ENCODE results near the gene ERI3. TPM values are rescaled to one million over a fixed set of nuclear protein-coding genes. Genes with fewer than 3 reads are reported as not detected.

ERI3 gene
- total RNA-seq, 2 experiments from 2014 or later: 35.7 to 37.0 TPM

GRCh38 chr1:44290250-44291094 is 64.6 kb downstream of the ERI3 start:
- ChIA-PET CTCF (no interaction called here), POLR2A (no interaction called here)
- DNase-seq: no peak
- Mint-ChIP-seq H3K27me3 (no peaks in the 10 kb centered on the region), H3K4me3 (no peak overlapping the region), H3K36me3 (peaks cover 15% of the 10 kb centered on the region), H3K9me3 (no peaks in the 10 kb centered on the region), H3K4me1 (ENCODE audit: low read depth) (no peaks in the 10 kb centered on the region), H3K27ac (no peak overlapping the region)
- intact Hi-C loops (cut with micrococcal nuclease): no loop called here

- intact Hi-C loops (cut with micrococcal nuclease): no loop called here
- ChIA-PET CTCF (no interaction called here), POLR2A (no interaction called here)
- H3K27ac Mint-ChIP-seq: no peak overlapping the region
- DNase-seq: no peak
- H3K27me3 Mint-ChIP-seq: no peaks in the 10 kb centered on the region
- H3K4me3 Mint-ChIP-seq: no peak overlapping the region
- no peaks in the 10 kb centered on the region for H3K9me3 Mint-ChIP-seq
- H3K36me3 Mint-ChIP-seq: peaks cover 15% of the 10 kb centered on the region
- H3K4me1 Mint-ChIP-seq (ENCODE audit: low read depth): no peaks in the 10 kb centered on the region
Observed at GRCh38 chr1:44289530-44289929, 65.5 kb downstream of the ERI3 start.

DNA sequence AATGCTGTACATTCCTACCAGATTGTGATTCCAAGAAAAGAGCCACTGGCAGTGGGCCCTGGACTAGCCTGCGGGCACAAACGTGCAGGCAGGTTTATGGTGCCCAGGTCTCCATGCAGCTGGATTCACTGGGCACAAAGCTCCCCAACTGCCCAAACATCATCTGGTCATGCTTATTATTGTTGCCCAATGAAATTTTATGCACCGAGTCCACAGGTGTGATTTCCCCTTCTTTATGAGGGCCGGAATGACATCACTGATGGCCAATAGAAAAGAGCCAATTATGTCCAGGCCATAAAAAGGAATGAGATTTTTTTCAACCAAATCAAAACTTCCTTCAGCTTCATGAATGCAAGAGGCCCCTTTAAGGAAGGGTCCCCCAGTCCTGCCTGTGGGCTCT is 66.2 kb downstream of the ERI3 start:
- ChIA-PET CTCF (no interaction called here), POLR2A (no interaction called here)
- no peak overlapping the region for H3K27ac Mint-ChIP-seq
- H3K4me3 Mint-ChIP-seq: no peak overlapping the region
- no peaks in the 10 kb centered on the region for H3K4me1 Mint-ChIP-seq (ENCODE audit: low read depth)
- no peaks in the 10 kb centered on the region for H3K27me3 Mint-ChIP-seq
- H3K9me3 Mint-ChIP-seq: no peaks in the 10 kb centered on the region
- peaks cover 16% of the 10 kb centered on the region for H3K36me3 Mint-ChIP-seq
- intact Hi-C loops (cut with micrococcal nuclease): no loop called here
- no peak for DNase-seq

DNA sequence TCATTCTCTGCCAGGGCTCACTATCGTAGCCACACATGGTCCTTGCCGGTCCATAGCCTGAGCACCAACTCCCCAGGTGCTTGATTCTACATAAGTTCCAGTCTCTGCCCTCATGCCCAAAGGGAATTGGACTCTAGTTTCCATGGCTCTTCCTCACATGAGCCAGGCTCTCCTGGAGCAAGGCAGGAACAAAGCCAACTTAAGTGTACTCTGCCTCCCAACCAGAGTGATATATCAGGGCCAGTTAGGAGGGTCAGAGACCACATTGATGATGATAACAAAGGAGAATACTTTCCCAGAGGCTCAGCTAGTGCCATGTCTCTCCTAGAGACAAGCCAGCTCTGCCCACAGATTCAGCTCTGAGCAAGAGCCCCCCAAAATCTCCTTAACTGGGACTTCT is 70.9 kb downstream of the ERI3 start:
- no peak overlapping the region for H3K27ac Mint-ChIP-seq
- DNase-seq: no peak
- no peaks in the 10 kb centered on the region for H3K4me1 Mint-ChIP-seq (ENCODE audit: low read depth)
- H3K27me3 Mint-ChIP-seq: no peaks in the 10 kb centered on the region
- intact Hi-C loops (cut with micrococcal nuclease): no loop called here
- H3K9me3 Mint-ChIP-seq: no peaks in the 10 kb centered on the region
- H3K4me3 Mint-ChIP-seq: no peak overlapping the region
- CTCF ChIA-PET: interaction anchor here (0.8 to 1.1 kb wide), 2 partner anchors 36 to 44 kb away, joined by 3 read pairs; no protein-coding TSS in a partner anchor
- peaks cover 13% of the 10 kb centered on the region for H3K36me3 Mint-ChIP-seq
- POLR2A ChIA-PET: no interaction called here

- Mint-ChIP-seq H3K9me3 (no peaks in the 10 kb centered on the region), H3K27me3 (no peaks in the 10 kb centered on the region), H3K36me3 (peaks cover 13% of the 10 kb centered on the region), H3K4me1 (ENCODE audit: low read depth) (no peaks in the 10 kb centered on the region), H3K4me3 (no peak overlapping the region), H3K27ac (no peak overlapping the region)
- ChIA-PET POLR2A (no interaction called here), CTCF (interaction anchor here (1.1 kb wide), 1 partner anchor 44 kb away, joined by 3 read pairs; no protein-coding TSS in a partner anchor)
- no peak for DNase-seq
- intact Hi-C loops (cut with micrococcal nuclease): no loop called here
Observed at GRCh38 chr1:44283524-44284173, 71.4 kb downstream of the ERI3 start.

DNA sequence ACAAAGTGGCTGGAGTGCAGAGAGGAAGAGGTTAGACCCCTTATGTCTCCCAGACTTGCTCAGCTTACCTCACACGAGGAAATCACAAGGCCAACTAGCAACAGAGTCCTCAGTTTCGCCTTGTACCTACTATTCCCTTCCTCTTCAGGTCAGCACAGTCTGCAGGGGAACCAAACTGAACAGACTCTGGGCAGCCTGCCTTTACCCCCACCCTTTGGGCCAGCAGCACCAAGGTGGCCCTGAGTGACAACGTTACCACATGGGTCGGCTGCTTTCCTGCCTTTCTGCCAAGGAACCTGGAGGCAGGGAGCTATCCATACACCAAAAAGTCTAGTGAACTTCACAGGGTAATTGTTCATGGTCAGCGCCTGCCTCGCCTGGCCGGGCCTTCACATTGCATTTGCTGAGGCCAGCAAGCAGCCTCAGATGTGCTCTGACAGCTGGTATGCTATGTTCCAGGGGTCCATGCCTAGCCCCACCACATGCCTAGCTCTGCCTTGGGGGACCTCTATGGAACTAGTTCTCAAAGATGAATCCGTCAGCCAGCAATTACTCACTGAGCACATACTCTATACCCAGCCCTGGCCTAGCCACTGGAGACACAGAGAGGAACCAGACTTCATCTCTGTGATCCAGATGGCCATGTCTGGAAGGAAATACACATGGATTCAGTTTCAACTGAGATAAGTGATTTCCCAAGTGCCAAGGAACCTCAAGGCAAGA is 72.2 kb downstream of the ERI3 start:
- intact Hi-C loops (cut with micrococcal nuclease): no loop called here
- Mint-ChIP-seq H3K36me3 (peaks cover 11% of the 10 kb centered on the region), H3K4me1 (ENCODE audit: low read depth) (no peaks in the 10 kb centered on the region), H3K4me3 (no peak overlapping the region), H3K9me3 (no peaks in the 10 kb centered on the region), H3K27ac (no peak overlapping the region), H3K27me3 (no peaks in the 10 kb centered on the region)
- CTCF ChIA-PET: no interaction called here
- POLR2A ChIA-PET: no interaction called here
- DNase-seq: no peak

DNA sequence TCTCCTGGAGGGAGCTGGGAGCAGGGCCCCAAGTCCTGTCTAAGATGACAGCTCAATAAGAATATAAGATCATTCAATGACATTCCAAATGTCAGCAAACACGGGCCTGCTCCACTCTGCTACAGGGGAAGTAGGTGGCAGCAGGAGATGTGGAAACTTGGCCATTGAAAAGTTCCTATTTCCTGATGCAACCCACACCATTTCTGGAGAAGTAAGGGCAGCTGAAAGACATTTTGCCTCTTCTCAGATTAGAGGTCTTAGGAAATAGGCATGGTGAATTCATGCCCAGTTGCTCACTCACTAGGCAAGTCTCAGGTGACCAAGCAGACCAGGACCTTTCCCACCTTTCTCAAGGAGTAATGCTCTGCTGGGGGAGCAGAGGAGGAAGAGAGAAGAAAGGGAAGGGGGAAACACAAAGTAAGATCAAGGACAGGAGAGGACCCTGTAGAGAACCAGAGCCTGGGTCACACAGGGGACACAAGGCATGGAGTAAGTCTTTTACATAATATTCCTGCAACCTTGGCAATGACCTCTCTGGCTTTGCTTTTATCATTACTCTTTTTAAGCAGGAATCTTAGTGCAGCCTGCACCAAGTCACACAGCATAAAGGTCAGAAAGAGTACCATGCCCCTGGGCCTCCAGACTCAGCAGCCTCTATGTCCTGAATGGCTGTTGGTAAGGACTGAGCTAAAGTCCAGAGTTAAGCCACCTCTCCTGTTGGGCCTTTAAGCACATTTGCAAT is 72.9 kb downstream of the ERI3 start:
- ChIA-PET CTCF (no interaction called here), POLR2A (no interaction called here)
- H3K27ac Mint-ChIP-seq: no peak overlapping the region
- H3K4me3 Mint-ChIP-seq: no peak overlapping the region
- no peaks in the 10 kb centered on the region for H3K27me3 Mint-ChIP-seq
- H3K4me1 Mint-ChIP-seq (ENCODE audit: low read depth): no peaks in the 10 kb centered on the region
- no peaks in the 10 kb centered on the region for H3K9me3 Mint-ChIP-seq
- peaks cover 11% of the 10 kb centered on the region for H3K36me3 Mint-ChIP-seq
- DNase-seq: no peak
- intact Hi-C loops (cut with micrococcal nuclease): no loop called here

DNA sequence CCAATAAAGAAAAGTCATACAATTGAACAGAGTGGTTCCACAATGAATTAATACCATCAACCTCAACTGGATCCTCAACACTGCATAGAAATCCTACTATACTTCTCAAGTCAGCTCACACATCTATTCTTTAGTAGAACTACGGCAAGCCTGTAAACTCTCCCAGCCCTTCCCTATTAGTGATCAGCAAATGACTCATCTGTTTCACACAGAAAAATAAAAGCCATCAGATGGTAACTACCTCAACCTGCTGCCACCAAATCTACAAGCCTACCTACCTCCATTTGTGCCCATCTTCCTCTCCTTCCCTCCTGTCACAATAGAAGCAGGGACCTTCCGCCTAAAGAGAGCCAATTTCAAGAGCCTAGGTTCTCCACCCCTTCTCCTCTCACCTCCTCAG is 78.2 kb downstream of the ERI3 start:
- Mint-ChIP-seq H3K27me3 (no peaks in the 10 kb centered on the region), H3K4me1 (ENCODE audit: low read depth) (peaks cover 16% of the 10 kb centered on the region)

DNA sequence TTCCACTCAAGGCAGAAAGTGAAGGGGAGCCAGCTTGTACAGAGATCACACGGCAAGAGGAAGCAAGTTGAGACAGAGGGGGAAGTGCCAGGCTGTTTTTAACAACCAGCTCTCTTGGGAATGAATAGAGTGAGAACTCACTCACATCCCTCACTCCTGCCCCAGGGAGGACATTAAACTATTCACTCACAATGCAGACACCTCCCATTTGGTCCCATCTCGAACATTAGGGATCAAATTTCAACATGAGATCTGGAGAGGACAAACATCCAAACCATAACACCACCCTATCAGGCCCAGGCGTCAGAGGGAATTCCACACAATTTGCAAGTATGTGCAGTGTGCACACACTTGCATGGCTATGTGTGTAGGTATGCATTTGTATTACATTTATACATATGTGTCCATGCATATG is 79.1 kb downstream of the ERI3 start:
- no peaks in the 10 kb centered on the region for H3K9me3 Mint-ChIP-seq
- ChIA-PET POLR2A (no interaction called here), CTCF (interaction anchor here (1.1 kb wide), 2 partner anchors 9 to 42 kb away, joined by 3 to 4 read pairs; no protein-coding TSS in a partner anchor)
- peaks cover 16% of the 10 kb centered on the region for H3K4me1 Mint-ChIP-seq (ENCODE audit: low read depth)
- H3K4me3 Mint-ChIP-seq: no peak overlapping the region
- H3K36me3 Mint-ChIP-seq: no peaks in the 10 kb centered on the region
- no peak for DNase-seq
- intact Hi-C loops (cut with micrococcal nuclease): no loop called here
- no peaks in the 10 kb centered on the region for H3K27me3 Mint-ChIP-seq
- no peak overlapping the region for H3K27ac Mint-ChIP-seq

More for the DNA sequence above, 78.2 kb downstream of the ERI3 start:
- no peak overlapping the region for H3K4me3 Mint-ChIP-seq
- intact Hi-C loops (cut with micrococcal nuclease): no loop called here
- DNase-seq: no peak
- H3K36me3 Mint-ChIP-seq: no peaks in the 10 kb centered on the region
- ChIA-PET CTCF (no interaction called here), POLR2A (no interaction called here)
- no peaks in the 10 kb centered on the region for H3K9me3 Mint-ChIP-seq
- H3K27ac Mint-ChIP-seq: no peak overlapping the region

- DNase-seq: no peak
- H3K27ac Mint-ChIP-seq: no peak overlapping the region
- intact Hi-C loops (cut with micrococcal nuclease): no loop called here
- ChIA-PET POLR2A (no interaction called here), CTCF (interaction anchor here (1.1 to 1.6 kb wide), 3 partner anchors 9 to 320 kb away, joined by 3 to 6 read pairs (median 4); no protein-coding TSS in a partner anchor)
- H3K9me3 Mint-ChIP-seq: no peaks in the 10 kb centered on the region
- no peak overlapping the region for H3K4me3 Mint-ChIP-seq
- H3K36me3 Mint-ChIP-seq: no peaks in the 10 kb centered on the region
- peaks cover 16% of the 10 kb centered on the region for H3K4me1 Mint-ChIP-seq (ENCODE audit: low read depth)
- H3K27me3 Mint-ChIP-seq: no peaks in the 10 kb centered on the region
Observed at GRCh38 chr1:44275296-44275962, 79.6 kb downstream of the ERI3 start.

- ChIA-PET POLR2A (no interaction called here), CTCF (interaction anchor here (0.6 to 1.6 kb wide), 2 partner anchors 321 to 867 kb away, joined by 3 to 6 read pairs; no protein-coding TSS in a partner anchor)
- no peak overlapping the region for H3K4me3 Mint-ChIP-seq
- no peaks in the 10 kb centered on the region for H3K27me3 Mint-ChIP-seq
- no peak for DNase-seq
- no peak overlapping the region for H3K27ac Mint-ChIP-seq
- intact Hi-C loops (cut with micrococcal nuclease): no loop called here
- no peaks in the 10 kb centered on the region for H3K36me3 Mint-ChIP-seq
- no peaks in the 10 kb centered on the region for H3K9me3 Mint-ChIP-seq
- peaks cover 16% of the 10 kb centered on the region for H3K4me1 Mint-ChIP-seq (ENCODE audit: low read depth)
Observed at GRCh38 chr1:44273560-44274350, 81.3 kb downstream of the ERI3 start.
